HepG2 (cell line): ENCODE data around the gene TCOF1. TPM values are rescaled to one million over a fixed set of nuclear protein-coding genes. Genes with fewer than 3 reads are reported as not detected.

Experiments used
- ATAC-seq: fragments of 200-7000 bp; cut with Tn5 transposase; 3 replicates; pipeline ENCODE4 v1.9.1; 2020; ENCODE audit warnings: mild to moderate bottlenecking, moderate library complexity
- BruUV-seq: library from RNA; stranded (reverse); fragments of 400-500 nt; replicated peaks from 2 replicates; lab custom pipeline; 2021; lab: Mats Ljungman, UMichigan
- CTCF ChIA-PET: fragments of 300-600 bp; formaldehyde crosslinking; extraction: SDS; loops from one replicate; lab custom pipeline; 2021; ENCODE audit warnings: low total read pairs, inconsistent platforms, low intra/inter-chr PET ratio; lab: Yijun Ruan, JAX
- POLR2A ChIA-PET: fragments of 350-600 bp; sonication (Branson Sonifier 250); formaldehyde crosslinking; loops from one replicate; lab custom pipeline; 2020; ENCODE audit warnings: antibody characterized with exemption, inconsistent platforms; lab: Yijun Ruan, JAX
- DNase-seq: peaks from one replicate; pipeline ENCODE4 v3.0.0-alpha.2; 2015; ENCODE audit warnings: low spot score
- FAIRE-seq: peaks from 3 replicates; lab custom pipeline; 2011; peaks lifted over from hg19 to GRCh38; lab: Jason Lieb, UNC
- H2AFZ ChIP-seq: one replicate; pipeline ENCODE4 v1.6.1; 2011; ENCODE audit warnings: low read length, inconsistent platforms
- H3K27ac ChIP-seq: fragments of 300-600 bp; 3 replicates; pipeline ENCODE4 v1.8.0; 2011; ENCODE audit warnings: mixed run types, mild to moderate bottlenecking, mixed read lengths, low read length, inconsistent platforms; ENCODE audit not compliant: insufficient read depth; ENCODE audit errors: extremely low read length
- H3K27me3 ChIP-seq, 2 experiments: fragments of 200-600 bp in 1 of 2; 2 replicates in 1 of 2; 3 replicates in 1 of 2; pipeline versions ENCODE4 v1.6.0 to v1.8.0; 2011; ENCODE audit warnings: low read length in 2 of 2, mild to moderate bottlenecking in 2 of 2, moderate library complexity in 2 of 2, inconsistent platforms in 1 of 2; ENCODE audit not compliant: insufficient read depth in 2 of 2, control insufficient read depth in 1 of 2
- H3K36me3 ChIP-seq, 2 experiments: fragments of 200-600 bp in 1 of 2; replicated peaks in 1 of 2; 2 replicates in 1 of 2; 3 replicates in 1 of 2; pipeline versions ENCODE4 v1.5.1 to v1.8.0; 2011; ENCODE audit warnings: low read length in 2 of 2, inconsistent platforms in 1 of 2; ENCODE audit not compliant: insufficient read depth in 2 of 2, control insufficient read depth in 1 of 2
- H3K4me1 ChIP-seq: 2 replicates; pipeline ENCODE4 v1.5.1; 2012; ENCODE audit warnings: low read length, inconsistent platforms; ENCODE audit not compliant: insufficient read depth
- H3K4me2 ChIP-seq: 2 replicates; pipeline ENCODE4 v1.6.0; 2011; ENCODE audit warnings: low read depth, low read length, inconsistent platforms
- H3K4me3 ChIP-seq, 3 experiments: fragments of 200-600 bp in 1 of 3; sonication (generic), shearing (Covaris generic) in 1 of 3; replicated peaks in 1 of 3; 2 replicates each; pipeline ENCODE4 v1.5.1; 2011 to 2016; ENCODE audit warnings: low read length in 3 of 3, inconsistent platforms in 2 of 3, low read depth in 2 of 3, mild to moderate bottlenecking in 2 of 3, control low read depth in 1 of 3, mixed read lengths in 1 of 3; ENCODE audit not compliant: insufficient read depth in 1 of 3
- H3K79me2 ChIP-seq: one replicate; pipeline ENCODE4 v1.6.1; 2011; ENCODE audit warnings: low read length, inconsistent platforms; ENCODE audit not compliant: insufficient read depth
- H3K9ac ChIP-seq: 2 replicates; pipeline ENCODE4 v1.6.0; 2011; ENCODE audit warnings: mild to moderate bottlenecking, low read depth, low read length, inconsistent platforms; ENCODE audit not compliant: insufficient read depth
- H3K9me3 ChIP-seq: 2 replicates; pipeline ENCODE4 v1.5.1; 2012; ENCODE audit warnings: mild to moderate bottlenecking, low read length
- H4K20me1 ChIP-seq: 2 replicates; pipeline ENCODE4 v1.6.0; 2011; ENCODE audit warnings: inconsistent platforms, mild to moderate bottlenecking, low read length, moderate library complexity; ENCODE audit not compliant: insufficient read depth
- RFX1 ChIP-seq: fragments of 450-650 bp; IDR thresholded peaks from 2 replicates; pipeline ENCODE4 v1.6.1; 2017
- SRSF9 ChIP-seq: fragments of 200-400 bp; formaldehyde crosslinking; IDR thresholded peaks from 2 replicates; pipeline ENCODE4 v1.6.1; 2018; ENCODE audit warnings: borderline replicate concordance, mild to moderate bottlenecking, low read depth, low read length; ENCODE audit not compliant: insufficient read depth, poor library complexity, severe bottlenecking
- THAP11 ChIP-seq: IDR thresholded peaks from 2 replicates; pipeline ENCODE4 v1.6.1; 2016; ENCODE audit warnings: missing biosample characterization, missing genetic modification reagents
- ZFP62 ChIP-seq: sonication (generic); formaldehyde crosslinking; IDR thresholded peaks from 2 replicates; pipeline ENCODE4 v1.4.0; 2020; ENCODE audit warnings: missing genetic modification reagents
- ZNF251 ChIP-seq: sonication (generic); formaldehyde crosslinking; IDR thresholded peaks from 2 replicates; pipeline ENCODE4 v1.9.0; 2021; ENCODE audit warnings: mild to moderate bottlenecking, missing genetic modification reagents
- WGBS: methylation state at CpG from one replicate; pipeline ENCODE4 v1.1.6; 2017; ENCODE audit warnings: low lambda C conversion rate; 5-methylcytosine and 5-hydroxymethylcytosine counted together
- in situ Hi-C: cut with HindIII; loops from 2 replicates; pipeline ENCODE4 v1.10.0; 2017; ENCODE audit warnings: low pct_unique_long_range_greater_than_20kb; ENCODE audit not compliant: extremely low pct_ligation_motif_present
- intact Hi-C: fragments of 100-400 bp; cut with micrococcal nuclease; formaldehyde crosslinking; loops from one replicate; pipeline ENCODE4 v1.10.0; 2022; ENCODE audit not compliant: unreplicated experiment
- polyA plus RNA-seq, 8 experiments: library from polyadenylated mRNA; depleted of rRNA in 3 of 8; stranded (reverse) in 7 of 8; unstranded in 1 of 8; fragments of >200 nt; fragmentation: Illumina TruSeq in 4 of 8; extraction: Trizol in 4 of 8; gene quantifications; 2 replicates each; pipeline versions ENCODE4 v1.2.1 to v1.2.3, GENCODE V29; 2011 to 2016; ENCODE audit warnings: low read depth in 4 of 8, missing spikeins in 1 of 8, mixed read lengths in 1 of 8; ENCODE audit not compliant: insufficient read depth in 1 of 8
- total RNA-seq, 5 experiments: library from RNA; depleted of rRNA; stranded (reverse); fragments of >200 nt; fragmentation: Illumina TruSeq; extraction: Trizol; gene quantifications; 2 replicates each; pipeline ENCODE4 v1.2.3, GENCODE V29; 2016; ENCODE audit warnings: low read depth in 1 of 5
- TF ChIP-seq, protein P1 (sequence below): sonication (generic); formaldehyde crosslinking; IDR thresholded peaks from 2 replicates; pipeline ENCODE4 v1.8.0; 2022; ENCODE audit warnings: missing genetic modification reagents, low read depth, mild to moderate bottlenecking, borderline replicate concordance
- TF ChIP-seq, protein P2 (sequence below): sonication (generic); formaldehyde crosslinking; IDR thresholded peaks from 2 replicates; pipeline ENCODE4 v1.5.1; 2020; ENCODE audit warnings: missing genetic modification reagents, mild to moderate bottlenecking, borderline replicate concordance
- TF ChIP-seq, protein P3 (sequence below): sonication (generic); formaldehyde crosslinking; IDR thresholded peaks from 2 replicates; pipeline ENCODE4 v1.5.0; 2020; ENCODE audit warnings: missing genetic modification reagents
- TF ChIP-seq, protein P4 (sequence below): sonication (generic); formaldehyde crosslinking; IDR thresholded peaks from 2 replicates; pipeline ENCODE4 v1.9.0; 2021; ENCODE audit warnings: mild to moderate bottlenecking, missing genetic modification reagents
- TF ChIP-seq, protein P5 (sequence below): sonication (generic); formaldehyde crosslinking; IDR thresholded peaks from 2 replicates; pipeline ENCODE4 v1.5.0; 2020; ENCODE audit warnings: missing genetic modification reagents
- TF ChIP-seq, protein P6 (sequence below): sonication (generic); formaldehyde crosslinking; IDR thresholded peaks from 2 replicates; pipeline ENCODE4 v1.4.0; 2020; ENCODE audit warnings: missing genetic modification reagents

TCOF1 gene
- total and polyA plus RNA-seq, 2 of the 13 experiments (the other 11 are each of a cell fraction or from before 2014, with no cell fraction given) = 10.1 to 41.6 TPM

DNA sequence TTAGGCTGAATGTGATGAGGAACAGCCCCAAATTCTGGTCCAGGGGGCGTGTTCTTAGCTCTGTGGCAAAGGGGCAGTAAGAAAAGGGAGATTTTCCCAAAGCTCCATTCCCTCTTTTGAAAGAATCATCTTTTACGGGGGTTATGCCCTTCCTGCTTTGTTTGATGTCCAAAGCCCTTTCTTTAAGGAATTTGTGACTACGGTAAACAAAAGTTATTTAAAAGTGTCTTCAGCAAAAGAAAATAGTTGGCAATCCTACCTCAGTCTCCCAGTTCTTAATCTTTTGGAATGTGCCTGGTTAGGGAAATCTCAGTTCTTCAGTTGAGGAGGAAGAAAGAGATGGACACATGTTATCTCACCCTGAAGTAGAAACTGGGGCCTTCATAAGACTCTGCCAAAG is 30.4 kb upstream of the TCOF1 start:
- H3K4me3 ChIP-seq = no peak overlapping the region
- no peak overlapping the region for H3K9ac ChIP-seq
- in situ Hi-C loops = no loop called here
- no TSS peak for BruUV-seq
- ATAC-seq (no peak), DNase-seq (no peak)
- H3K4me1 ChIP-seq = peaks cover 44% of the 10 kb centered on the region
- H3K27me3 ChIP-seq = peaks cover 4 to 10% of the 10 kb centered on the region in 2 experiments; a peak in 2 of 5 replicates
- no peaks in the 10 kb centered on the region for H3K79me2 ChIP-seq
- whole genome bisulfite sequencing = 17% methylated on average over 3 of the region's 3 CpGs
- POLR2A ChIA-PET = no interaction called here
- TF ChIP-seq ZFP62 (CRISPR knock-in tag) = no peak
- TF ChIP-seq, protein P1, sequence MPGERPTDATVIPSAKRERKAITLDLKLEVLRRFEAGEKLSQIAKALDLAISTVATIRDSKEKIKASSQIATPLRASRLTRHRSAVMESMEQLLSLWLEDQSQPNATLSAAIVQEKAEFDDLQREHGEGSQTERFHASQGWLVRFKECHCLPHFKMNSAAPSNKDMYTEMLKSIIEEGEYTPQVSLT (CRISPR knock-in tag) = no peak
- TF ChIP-seq, protein P2, sequence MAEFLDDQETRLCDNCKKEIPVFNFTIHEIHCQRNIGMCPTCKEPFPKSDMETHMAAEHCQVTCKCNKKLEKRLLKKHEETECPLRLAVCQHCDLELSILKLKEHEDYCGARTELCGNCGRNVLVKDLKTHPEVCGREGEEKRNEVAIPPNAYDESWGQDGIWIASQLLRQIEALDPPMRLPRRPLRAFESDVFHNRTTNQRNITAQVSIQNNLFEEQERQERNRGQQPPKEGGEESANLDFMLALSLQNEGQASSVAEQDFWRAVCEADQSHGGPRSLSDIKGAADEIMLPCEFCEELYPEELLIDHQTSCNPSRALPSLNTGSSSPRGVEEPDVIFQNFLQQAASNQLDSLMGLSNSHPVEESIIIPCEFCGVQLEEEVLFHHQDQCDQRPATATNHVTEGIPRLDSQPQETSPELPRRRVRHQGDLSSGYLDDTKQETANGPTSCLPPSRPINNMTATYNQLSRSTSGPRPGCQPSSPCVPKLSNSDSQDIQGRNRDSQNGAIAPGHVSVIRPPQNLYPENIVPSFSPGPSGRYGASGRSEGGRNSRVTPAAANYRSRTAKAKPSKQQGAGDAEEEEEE = no peak
- TF ChIP-seq, protein P3, sequence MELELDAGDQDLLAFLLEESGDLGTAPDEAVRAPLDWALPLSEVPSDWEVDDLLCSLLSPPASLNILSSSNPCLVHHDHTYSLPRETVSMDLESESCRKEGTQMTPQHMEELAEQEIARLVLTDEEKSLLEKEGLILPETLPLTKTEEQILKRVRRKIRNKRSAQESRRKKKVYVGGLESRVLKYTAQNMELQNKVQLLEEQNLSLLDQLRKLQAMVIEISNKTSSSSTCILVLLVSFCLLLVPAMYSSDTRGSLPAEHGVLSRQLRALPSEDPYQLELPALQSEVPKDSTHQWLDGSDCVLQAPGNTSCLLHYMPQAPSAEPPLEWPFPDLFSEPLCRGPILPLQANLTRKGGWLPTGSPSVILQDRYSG (CRISPR knock-in tag) = no peak
- TF ChIP-seq THAP11 (CRISPR knock-in tag) = no peak
- TF ChIP-seq RFX1 = no peak
- TF ChIP-seq, protein P4, sequence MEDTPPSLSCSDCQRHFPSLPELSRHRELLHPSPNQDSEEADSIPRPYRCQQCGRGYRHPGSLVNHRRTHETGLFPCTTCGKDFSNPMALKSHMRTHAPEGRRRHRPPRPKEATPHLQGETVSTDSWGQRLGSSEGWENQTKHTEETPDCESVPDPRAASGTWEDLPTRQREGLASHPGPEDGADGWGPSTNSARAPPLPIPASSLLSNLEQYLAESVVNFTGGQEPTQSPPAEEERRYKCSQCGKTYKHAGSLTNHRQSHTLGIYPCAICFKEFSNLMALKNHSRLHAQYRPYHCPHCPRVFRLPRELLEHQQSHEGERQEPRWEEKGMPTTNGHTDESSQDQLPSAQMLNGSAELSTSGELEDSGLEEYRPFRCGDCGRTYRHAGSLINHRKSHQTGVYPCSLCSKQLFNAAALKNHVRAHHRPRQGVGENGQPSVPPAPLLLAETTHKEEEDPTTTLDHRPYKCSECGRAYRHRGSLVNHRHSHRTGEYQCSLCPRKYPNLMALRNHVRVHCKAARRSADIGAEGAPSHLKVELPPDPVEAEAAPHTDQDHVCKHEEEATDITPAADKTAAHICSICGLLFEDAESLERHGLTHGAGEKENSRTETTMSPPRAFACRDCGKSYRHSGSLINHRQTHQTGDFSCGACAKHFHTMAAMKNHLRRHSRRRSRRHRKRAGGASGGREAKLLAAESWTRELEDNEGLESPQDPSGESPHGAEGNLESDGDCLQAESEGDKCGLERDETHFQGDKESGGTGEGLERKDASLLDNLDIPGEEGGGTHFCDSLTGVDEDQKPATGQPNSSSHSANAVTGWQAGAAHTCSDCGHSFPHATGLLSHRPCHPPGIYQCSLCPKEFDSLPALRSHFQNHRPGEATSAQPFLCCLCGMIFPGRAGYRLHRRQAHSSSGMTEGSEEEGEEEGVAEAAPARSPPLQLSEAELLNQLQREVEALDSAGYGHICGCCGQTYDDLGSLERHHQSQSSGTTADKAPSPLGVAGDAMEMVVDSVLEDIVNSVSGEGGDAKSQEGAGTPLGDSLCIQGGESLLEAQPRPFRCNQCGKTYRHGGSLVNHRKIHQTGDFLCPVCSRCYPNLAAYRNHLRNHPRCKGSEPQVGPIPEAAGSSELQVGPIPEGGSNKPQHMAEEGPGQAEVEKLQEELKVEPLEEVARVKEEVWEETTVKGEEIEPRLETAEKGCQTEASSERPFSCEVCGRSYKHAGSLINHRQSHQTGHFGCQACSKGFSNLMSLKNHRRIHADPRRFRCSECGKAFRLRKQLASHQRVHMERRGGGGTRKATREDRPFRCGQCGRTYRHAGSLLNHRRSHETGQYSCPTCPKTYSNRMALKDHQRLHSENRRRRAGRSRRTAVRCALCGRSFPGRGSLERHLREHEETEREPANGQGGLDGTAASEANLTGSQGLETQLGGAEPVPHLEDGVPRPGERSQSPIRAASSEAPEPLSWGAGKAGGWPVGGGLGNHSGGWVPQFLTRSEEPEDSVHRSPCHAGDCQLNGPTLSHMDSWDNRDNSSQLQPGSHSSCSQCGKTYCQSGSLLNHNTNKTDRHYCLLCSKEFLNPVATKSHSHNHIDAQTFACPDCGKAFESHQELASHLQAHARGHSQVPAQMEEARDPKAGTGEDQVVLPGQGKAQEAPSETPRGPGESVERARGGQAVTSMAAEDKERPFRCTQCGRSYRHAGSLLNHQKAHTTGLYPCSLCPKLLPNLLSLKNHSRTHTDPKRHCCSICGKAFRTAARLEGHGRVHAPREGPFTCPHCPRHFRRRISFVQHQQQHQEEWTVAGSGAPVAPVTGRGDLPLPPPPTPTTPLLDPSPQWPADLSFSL (CRISPR knock-in tag) = no peak
- TF ChIP-seq, protein P5, sequence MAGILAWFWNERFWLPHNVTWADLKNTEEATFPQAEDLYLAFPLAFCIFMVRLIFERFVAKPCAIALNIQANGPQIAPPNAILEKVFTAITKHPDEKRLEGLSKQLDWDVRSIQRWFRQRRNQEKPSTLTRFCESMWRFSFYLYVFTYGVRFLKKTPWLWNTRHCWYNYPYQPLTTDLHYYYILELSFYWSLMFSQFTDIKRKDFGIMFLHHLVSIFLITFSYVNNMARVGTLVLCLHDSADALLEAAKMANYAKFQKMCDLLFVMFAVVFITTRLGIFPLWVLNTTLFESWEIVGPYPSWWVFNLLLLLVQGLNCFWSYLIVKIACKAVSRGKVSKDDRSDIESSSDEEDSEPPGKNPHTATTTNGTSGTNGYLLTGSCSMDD = no peak
- no peak for TF ChIP-seq ZNF251 (CRISPR knock-in tag)
- TF ChIP-seq SRSF9 = no peak
- TF ChIP-seq, protein P6, sequence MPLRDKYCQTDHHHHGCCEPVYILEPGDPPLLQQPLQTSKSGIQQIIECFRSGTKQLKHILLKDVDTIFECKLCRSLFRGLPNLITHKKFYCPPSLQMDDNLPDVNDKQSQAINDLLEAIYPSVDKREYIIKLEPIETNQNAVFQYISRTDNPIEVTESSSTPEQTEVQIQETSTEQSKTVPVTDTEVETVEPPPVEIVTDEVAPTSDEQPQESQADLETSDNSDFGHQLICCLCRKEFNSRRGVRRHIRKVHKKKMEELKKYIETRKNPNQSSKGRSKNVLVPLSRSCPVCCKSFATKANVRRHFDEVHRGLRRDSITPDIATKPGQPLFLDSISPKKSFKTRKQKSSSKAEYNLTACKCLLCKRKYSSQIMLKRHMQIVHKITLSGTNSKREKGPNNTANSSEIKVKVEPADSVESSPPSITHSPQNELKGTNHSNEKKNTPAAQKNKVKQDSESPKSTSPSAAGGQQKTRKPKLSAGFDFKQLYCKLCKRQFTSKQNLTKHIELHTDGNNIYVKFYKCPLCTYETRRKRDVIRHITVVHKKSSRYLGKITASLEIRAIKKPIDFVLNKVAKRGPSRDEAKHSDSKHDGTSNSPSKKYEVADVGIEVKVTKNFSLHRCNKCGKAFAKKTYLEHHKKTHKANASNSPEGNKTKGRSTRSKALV = no peak
- TF ChIP-seq, all 625 proteins: peak for 0
- Histone ChIP-seq H4K20me1 (no peaks in the 10 kb centered on the region), H3K27ac (no peak overlapping the region), H2AFZ (no peak overlapping the region), H3K9me3 (no peaks in the 10 kb centered on the region), H3K36me3 (no peaks in the 10 kb centered on the region; a peak in 1 of 5 replicates), H3K4me2 (0 out of 2 replicates have a peak overlapping the region, but pooled peaks have one; percentile 6)
- intact Hi-C loops = no loop called here
- CTCF ChIA-PET = no interaction called here
- FAIRE-seq = no peak
